Measurements from ENCODE around the gene CSHL1.
"Not testable (repeated sequence)": the region's sequence is repeated elsewhere in the genome, so short reads cannot be mapped to it uniquely, and the experiment has no call there.

CSHL1 gene

DNA sequence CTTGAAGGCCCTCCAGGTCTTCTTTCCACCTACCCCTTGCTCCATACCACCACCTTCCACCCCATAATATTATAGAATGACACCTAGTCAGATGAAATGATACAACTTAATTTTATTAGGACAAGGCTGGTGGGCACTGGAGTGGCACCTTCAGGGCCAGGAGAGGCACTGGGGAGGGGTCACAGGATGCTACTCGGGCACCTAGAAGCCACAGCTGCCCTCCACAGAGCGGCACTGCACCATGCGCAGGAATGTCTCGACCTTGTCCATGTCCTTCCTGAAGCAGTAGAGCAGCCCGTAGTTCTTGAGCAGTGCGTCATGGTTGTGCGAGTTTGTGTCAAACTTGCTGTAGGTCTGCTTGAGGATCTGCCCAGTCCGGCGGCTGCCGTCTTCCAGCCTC is 16.2 kb downstream of the CSHL1 start:
- not testable (repeated sequence) for H3K4me3 ChIP-seq, H3K27ac ChIP-seq

DNA sequence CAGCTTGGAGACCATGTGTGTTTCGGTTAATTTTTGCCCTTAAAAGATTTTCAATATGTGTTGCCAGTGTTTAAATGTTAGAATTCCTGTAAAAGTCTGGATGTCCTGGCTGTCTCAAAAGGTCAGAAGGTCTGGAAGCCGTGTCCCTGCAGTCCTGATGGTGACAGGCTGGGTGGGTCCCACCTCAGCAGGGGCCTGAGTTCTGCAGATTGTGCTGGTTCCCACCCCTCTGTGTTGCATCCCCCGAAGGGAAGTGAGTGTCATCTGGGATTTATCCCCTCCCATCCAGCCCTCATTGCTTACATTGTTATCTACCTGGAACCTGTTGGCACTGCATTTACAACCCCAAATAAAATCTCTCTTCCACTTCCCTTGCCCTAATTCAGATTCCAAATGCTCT is 17.0 kb downstream of the CSHL1 start:
- not testable (repeated sequence) for H3K27ac ChIP-seq, H3K4me3 ChIP-seq

GRCh38 chr17:63892316-63893037 is 18.6 kb downstream of the CSHL1 start:
- H3K4me3 ChIP-seq = not testable (repeated sequence)

GRCh38 chr17:63889026-63889848 is 21.8 kb downstream of the CSHL1 start:
- not testable (repeated sequence) for H3K27ac ChIP-seq, H3K4me3 ChIP-seq

More at GRCh38 chr17:63892316-63893037, 18.6 kb downstream of the CSHL1 start:
- not testable (repeated sequence) for H3K27ac ChIP-seq

DNA sequence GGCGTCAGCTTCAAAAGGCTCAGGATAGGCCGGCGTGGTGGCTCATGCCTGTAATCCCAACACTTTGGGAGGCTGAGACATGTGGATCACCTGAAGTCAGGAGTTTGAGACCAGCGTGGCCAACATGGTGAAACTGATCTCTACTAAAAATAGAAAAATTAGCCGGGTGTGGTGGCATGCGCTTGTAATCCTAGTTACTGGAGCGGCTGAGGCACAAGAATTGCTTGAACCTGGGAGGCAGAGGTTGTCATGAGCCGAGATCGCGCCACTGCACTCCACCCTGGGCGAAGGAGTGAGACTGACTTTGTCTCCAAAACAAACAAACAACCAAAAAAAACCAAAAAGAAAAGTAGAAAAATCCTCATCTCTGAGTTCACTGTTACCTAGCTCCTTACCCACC is 25.9 kb downstream of the CSHL1 start:
- not testable (repeated sequence) for H3K4me3 ChIP-seq, H3K27ac ChIP-seq

GRCh38 chr17:63882626-63883126 is 28.4 kb downstream of the CSHL1 start:
- H3K4me3 ChIP-seq, H3K27ac ChIP-seq: not testable (repeated sequence)

DNA sequence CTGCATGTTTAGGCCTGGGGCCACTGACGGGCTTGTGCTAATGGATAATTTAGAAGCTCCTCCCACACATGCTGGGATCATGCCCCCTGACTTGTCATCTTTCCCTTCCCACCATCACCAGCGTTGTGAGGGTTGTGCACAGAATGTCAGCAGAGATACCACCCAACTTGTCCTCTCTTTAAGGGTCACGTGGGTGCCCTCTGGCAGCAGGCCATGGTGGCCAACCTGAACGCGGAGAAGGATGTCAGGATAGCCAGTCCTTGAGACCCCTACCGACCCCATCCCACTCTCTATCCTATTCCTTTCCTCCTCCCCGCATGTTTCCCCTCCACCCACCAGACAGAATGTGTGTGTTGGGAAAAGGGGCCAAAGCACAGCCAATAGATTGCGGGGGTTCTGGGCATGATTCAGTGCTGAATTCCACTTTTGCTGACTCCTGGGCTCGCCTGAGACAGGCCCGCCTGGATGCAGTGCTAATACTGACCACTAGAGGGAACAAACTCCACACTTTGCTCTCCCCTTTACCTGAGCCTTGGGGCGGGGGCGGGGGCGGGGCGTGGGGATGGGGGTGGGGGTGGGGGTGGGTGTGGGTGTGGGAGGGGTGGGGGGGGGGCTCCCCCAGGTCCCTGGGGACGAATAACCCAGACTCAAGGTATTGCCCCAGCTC is 29.0 kb downstream of the CSHL1 start, which contains the start of gene GH2:
TSS of gene GH2 (minus strand) at position 10 of the 667 bp plus-strand sequence. CDS start 143 bp downstream, outside the sequence.
- Histone ChIP-seq H3K27ac (no peak within 1 kb of the TSS), H3K4me3 (no peak within 1 kb of the TSS)

GRCh38 chr17:63881337-63881736 is 29.7 kb downstream of the CSHL1 start:
- H3K27ac ChIP-seq, H3K4me3 ChIP-seq: not testable (repeated sequence)

DNA sequence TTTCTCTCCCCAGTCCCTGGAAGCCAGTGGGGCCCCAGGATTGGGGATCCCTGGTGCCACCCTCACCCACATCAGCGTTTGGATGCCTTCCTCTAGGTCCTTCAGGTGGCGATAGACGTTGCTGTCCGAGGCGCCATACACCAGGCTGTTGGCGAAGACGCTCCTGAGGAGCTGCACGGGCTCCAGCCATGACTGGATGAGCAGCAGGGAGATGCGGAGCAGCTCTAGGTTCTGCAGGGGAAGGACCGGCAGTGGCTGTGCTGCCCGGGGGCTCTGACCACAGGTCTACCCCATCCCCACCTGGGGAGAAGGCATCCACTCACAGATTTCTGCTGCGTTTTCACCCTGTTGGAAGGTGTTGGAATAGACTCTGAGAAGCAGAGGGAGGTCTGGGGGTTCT is 30.4 kb downstream of the CSHL1 start:
- Histone ChIP-seq H3K27ac (no peak overlapping the region), H3K4me3 (no peak overlapping the region)

- H3K27ac ChIP-seq, H3K4me3 ChIP-seq: not testable (repeated sequence)
These were observed 32.6 kb downstream of the CSHL1 start for GRCh38 chr17:63878413-63878812.

DNA sequence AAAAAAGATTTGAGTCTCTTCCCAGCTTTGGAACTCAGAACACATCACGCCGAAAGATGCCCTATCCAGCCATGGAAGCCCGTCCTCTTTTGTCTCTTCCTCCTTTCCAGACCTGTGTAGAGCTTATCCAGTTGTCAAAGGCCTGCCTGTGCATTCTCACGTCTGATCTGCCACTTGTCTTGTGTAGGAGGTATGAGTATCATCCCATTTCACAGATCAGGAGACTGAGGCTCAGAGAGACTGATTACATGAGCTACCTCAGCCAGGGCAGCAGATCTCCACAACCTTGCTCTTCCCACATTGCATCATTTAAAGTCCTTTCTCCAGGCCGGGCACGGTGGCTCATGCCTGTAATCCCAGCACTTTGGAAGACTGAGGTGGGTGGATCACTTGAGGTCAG is 36.4 kb downstream of the CSHL1 start:
- not testable (repeated sequence) for H3K27ac ChIP-seq

GRCh38 chr17:63874061-63874626 is 36.9 kb downstream of the CSHL1 start:
- not testable (repeated sequence) for H3K4me3 ChIP-seq, H3K27ac ChIP-seq

More for the DNA sequence above, 36.4 kb downstream of the CSHL1 start:
- not testable (repeated sequence) for H3K4me3 ChIP-seq

GRCh38 chr17:63873577-63873976 is 37.5 kb downstream of the CSHL1 start, which contains the start of gene CSH2:
Gene CSH2 (minus strand): TSS chr17:63873677. CDS start chr17:63873614, 63 bp downstream.
- H3K27ac ChIP-seq, H3K4me3 ChIP-seq: not testable (repeated sequence)

DNA sequence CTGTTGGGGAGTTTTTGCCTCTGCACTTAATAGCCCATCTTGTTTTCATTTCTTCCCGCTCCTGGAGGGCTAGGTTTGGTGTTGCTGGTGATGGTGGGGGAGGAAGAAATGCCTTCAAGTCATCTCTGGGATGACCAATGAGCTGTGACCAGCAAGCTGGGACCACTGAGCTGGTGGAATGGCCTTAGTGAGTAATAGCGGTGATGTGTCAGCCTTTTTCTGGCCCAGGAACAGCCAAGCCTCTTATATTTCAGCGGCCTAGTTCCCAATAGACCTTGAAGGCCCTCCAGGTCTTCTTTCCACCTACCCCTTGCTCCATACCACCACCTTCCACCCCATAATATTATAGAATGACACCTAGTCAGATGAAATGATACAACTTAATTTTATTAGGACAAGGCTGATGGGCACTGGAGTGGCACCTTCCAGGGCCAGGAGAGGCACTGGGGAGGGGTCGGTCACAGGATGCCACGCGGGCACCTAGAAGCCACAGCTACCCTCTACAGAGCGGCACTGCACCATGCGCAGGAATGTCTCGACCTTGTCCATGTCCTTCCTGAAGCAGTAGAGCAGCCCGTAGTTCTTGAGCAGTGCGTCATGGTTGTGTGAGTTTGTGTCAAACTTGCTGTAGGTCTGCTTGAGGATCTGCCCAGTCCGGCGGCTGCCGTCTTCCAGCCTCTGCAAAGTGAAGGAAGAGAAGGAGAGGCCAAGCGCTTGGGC is 39.3 kb downstream of the CSHL1 start:
- H3K4me3 ChIP-seq, H3K27ac ChIP-seq: not testable (repeated sequence)

GRCh38 chr17:63870292-63870665 is 40.8 kb downstream of the CSHL1 start:
- H3K27ac ChIP-seq = not testable (repeated sequence)

DNA sequence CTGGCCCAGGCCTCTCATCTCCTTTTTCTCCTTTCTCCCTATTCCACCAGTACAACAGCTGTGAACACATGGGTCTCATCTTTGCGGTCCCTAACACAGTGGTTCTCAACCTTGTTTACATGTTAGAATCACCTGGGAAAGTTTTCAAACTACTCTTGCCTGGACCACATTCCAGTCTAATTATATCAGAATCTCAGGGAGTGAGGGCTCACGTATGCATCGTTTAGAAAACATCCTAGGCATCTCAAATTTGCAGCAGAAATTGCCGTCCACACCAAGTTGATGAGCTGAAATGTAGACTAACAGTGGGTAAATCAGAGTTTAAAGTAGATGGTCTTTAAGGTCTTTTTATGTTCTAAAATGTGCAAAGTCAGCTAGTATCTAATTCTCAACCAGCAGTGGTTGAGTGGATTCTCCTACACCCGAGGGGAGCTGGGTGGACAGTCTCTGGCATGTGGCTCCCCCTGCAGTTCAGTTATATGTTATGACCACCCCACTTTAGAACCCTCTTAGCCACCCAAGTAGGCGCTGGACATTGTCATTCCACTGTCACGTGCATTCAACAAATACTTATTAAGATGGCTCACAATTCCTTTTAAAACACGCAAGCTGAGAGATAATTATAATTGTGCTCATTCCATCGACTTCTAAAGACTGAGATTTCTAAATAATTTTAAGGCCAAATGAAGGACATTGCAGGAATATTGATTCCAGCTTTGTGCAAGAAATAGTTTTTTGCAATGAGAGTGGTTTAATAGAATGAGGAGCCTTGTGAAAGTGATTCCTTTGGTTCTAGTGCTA is 41.4 kb downstream of the CSHL1 start:
- H3K4me3 ChIP-seq, H3K27ac ChIP-seq: not testable (repeated sequence)

More at GRCh38 chr17:63870292-63870665, 40.8 kb downstream of the CSHL1 start:
- H3K4me3 ChIP-seq = not testable (repeated sequence)

GRCh38 chr17:63866625-63867024 is 44.4 kb downstream of the CSHL1 start:
- H3K4me3 ChIP-seq, H3K27ac ChIP-seq: not testable (repeated sequence)
